ENCODE results near the gene CLIP1. TPM values are rescaled to one million over a fixed set of nuclear protein-coding genes. Genes with fewer than 3 reads are reported as not detected.
A peak's percentile ranks its signal among the peaks of the same experiment; 100 is the strongest.

Gene CLIP1
- total RNA-seq, 2 experiments from 2014 or later, result 52.0 to 54.9 TPM

GRCh38 chr12:122423258-122424165 is 1.0 kb upstream of the CLIP1 start:
- Histone ChIP-seq H3K9me3 (ENCODE audit: control insufficient read depth in 1 of 2, insufficient read depth in 1 of 2, low read length in 2 of 2) (no peaks in the 10 kb centered on the region), H3K27me3 (ENCODE audit: control insufficient read depth in 1 of 2, insufficient read depth in 2 of 2, low read length in 2 of 2) (no peaks in the 10 kb centered on the region), H3K27ac (ENCODE audit: low read depth in 1 of 2, low read length in 2 of 2) (no peak overlapping the region), H3K36me3 (ENCODE audit: insufficient read depth, low read length) (no peaks in the 10 kb centered on the region), H3K4me3 (ENCODE audit: low read length) (peak overlapping the region; percentile 78), H3K4me1 (ENCODE audit: insufficient read depth, low read length) (peaks cover 32% of the 10 kb centered on the region)
- CTCF ChIA-PET, result interaction anchor here (1.4 to 1.6 kb wide), 2 partner anchors 24 to 48 kb away, joined by 4 to 7 read pairs; no protein-coding TSS in a partner anchor
- Mint-ChIP-seq H3K27me3 (no peaks in the 10 kb centered on the region), H3K9me3 (no peaks in the 10 kb centered on the region), H3K4me3 (peak overlapping the region; percentile 96), H3K4me1 (ENCODE audit: low read depth) (peaks cover 29% of the 10 kb centered on the region), H3K36me3 (ENCODE audit: low read depth) (peaks cover 5% of the 10 kb centered on the region), H3K27ac (peak overlapping the region; percentile 86)
- intact Hi-C loops (cut with DNase I, micrococcal nuclease), result loop anchor here in 1 of 2 experiments (5.0 kb wide), 1 partner anchor 44 kb away; no protein-coding TSS in a partner anchor
- DNase-seq (peak in 2 of 14 experiments; percentile 26 to 34), ATAC-seq (ENCODE audit: poor library complexity) (no peak)
- no peak for TF ChIP-seq CTCF (IDR thresholded peaks at IDR 0.05)
- POLR2A ChIA-PET, result interaction anchor here (0.9 to 3.5 kb wide), 4 partner anchors 11 to 103 kb away, joined by 4 to 22 read pairs (median 14); partner anchors contain the start of genes KNTC1, RSRC2 and ZCCHC8

DNA sequence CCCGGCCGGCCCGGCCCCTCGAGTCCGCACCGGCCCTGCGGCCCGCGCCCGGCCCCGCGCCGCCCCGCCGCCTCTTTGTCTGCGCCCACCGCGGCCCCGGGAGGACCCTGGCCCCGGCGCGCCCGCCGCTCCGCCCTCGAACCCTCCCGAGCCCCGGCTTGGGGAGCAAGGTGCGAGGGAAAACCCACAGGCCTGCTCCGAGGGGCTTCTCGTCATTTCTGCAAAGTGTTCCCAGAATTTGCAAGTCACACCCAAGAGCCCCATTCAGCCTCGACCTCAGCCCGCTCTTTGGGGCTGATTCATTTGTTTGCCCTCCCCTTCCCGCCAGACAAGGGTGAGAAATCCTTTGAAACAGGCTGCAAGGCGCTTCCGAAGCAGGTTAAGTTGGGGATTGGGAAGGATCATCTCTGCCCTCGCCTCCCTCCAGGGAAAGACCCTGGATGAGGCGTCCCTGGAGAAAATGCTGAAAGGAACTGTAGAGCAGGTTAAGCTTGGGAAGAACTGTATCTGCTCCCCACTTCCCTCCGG is 325 bp upstream of the CLIP1 start:
- H3K36me3 Mint-ChIP-seq (ENCODE audit: low read depth), result peaks cover 7% of the 10 kb centered on the region
- H3K27me3 Mint-ChIP-seq, result no peaks in the 10 kb centered on the region
- H3K27ac Mint-ChIP-seq, result peak overlapping the region; percentile 86
- Histone ChIP-seq H3K36me3 (ENCODE audit: insufficient read depth, low read length) (no peaks in the 10 kb centered on the region), H3K9me3 (ENCODE audit: control insufficient read depth in 1 of 2, insufficient read depth in 1 of 2, low read length in 2 of 2) (no peaks in the 10 kb centered on the region), H3K4me1 (ENCODE audit: insufficient read depth, low read length) (peaks cover 32% of the 10 kb centered on the region), H3K27ac (ENCODE audit: low read depth in 1 of 2, low read length in 2 of 2) (no peak overlapping the region), H3K4me3 (ENCODE audit: low read length) (peak overlapping the region; percentile 78), H3K27me3 (ENCODE audit: control insufficient read depth in 1 of 2, insufficient read depth in 2 of 2, low read length in 2 of 2) (no peaks in the 10 kb centered on the region)
- H3K4me3 Mint-ChIP-seq, result peak overlapping the region; percentile 96
- intact Hi-C loops (cut with DNase I, micrococcal nuclease), result loop anchor here in 1 of 2 experiments (5.0 kb wide), 1 partner anchor 45 kb away; no protein-coding TSS in a partner anchor
- ChIA-PET POLR2A (interaction anchor here (1.0 to 3.5 kb wide), 6 partner anchors 10 to 104 kb away, joined by 3 to 22 read pairs (median 11); partner anchors contain the start of genes KNTC1, RSRC2 and ZCCHC8), CTCF (interaction anchor here (0.7 to 2.2 kb wide), 6 partner anchors 10 to 78 kb away, joined by 3 to 20 read pairs (median 8); partner anchors contain the start of gene ZCCHC8)
- DNase-seq (peak in 9 of 14 experiments; percentile 3 to 55 (median 17)), ATAC-seq (ENCODE audit: poor library complexity) (peak; percentile 19)
- peaks cover 34% of the 10 kb centered on the region for H3K4me1 Mint-ChIP-seq (ENCODE audit: low read depth)
- H3K9me3 Mint-ChIP-seq, result no peaks in the 10 kb centered on the region
- no peak for TF ChIP-seq CTCF (IDR thresholded peaks at IDR 0.05)

DNA sequence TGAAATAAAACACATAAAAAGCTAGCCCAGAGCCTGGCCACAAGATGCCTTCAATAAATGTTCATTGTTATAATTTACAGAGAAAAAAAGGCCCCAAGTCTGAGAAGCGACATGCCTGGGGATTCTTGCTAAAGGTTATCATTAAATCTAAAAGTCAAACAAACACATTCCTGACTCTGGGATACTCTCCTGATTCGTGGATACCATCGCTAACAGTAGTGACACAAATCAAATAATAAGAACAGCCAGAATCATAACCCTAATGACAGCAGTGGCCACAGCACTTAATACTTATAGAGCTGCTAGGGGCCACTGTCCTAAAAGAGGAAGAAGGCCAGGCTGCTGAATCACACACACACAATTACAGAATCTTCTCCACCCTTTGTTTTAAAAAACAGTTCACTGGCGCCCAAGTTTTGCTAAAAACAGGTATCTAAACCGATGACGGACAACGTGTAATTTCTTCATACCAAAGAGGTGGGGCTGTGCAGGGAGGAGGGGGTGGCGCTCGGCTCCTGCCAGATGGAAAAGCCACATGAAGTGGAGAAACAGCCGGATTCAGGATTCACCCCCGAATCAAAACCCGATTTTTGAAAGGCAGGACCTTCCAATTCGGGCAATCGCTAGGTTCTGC is 1.2 kb downstream of the CLIP1 start:
- POLR2A ChIA-PET, result interaction anchor here (0.6 to 3.5 kb wide), 10 partner anchors 8 to 352 kb away, joined by 3 to 22 read pairs (median 4); partner anchors contain the start of genes KNTC1, RSRC2 and ZCCHC8
- CTCF ChIA-PET, result interaction anchor here (0.8 to 2.2 kb wide), 5 partner anchors 9 to 80 kb away, joined by 3 to 20 read pairs (median 8); partner anchors contain the start of gene ZCCHC8
- H3K4me1 Mint-ChIP-seq (ENCODE audit: low read depth), result peaks cover 36% of the 10 kb centered on the region
- ATAC-seq (ENCODE audit: poor library complexity) (no peak), DNase-seq (peak in 6 of 14 experiments; percentile 6 to 40 (median 34))
- no peaks in the 10 kb centered on the region for H3K9me3 Mint-ChIP-seq
- Histone ChIP-seq H3K4me3 (ENCODE audit: low read length) (peak overlapping the region; percentile 85), H3K27ac (ENCODE audit: low read depth in 1 of 2, low read length in 2 of 2) (peak overlapping the region; percentile 50 to 62), H3K4me1 (ENCODE audit: insufficient read depth, low read length) (peaks cover 34% of the 10 kb centered on the region), H3K27me3 (ENCODE audit: control insufficient read depth in 1 of 2, insufficient read depth in 2 of 2, low read length in 2 of 2) (no peaks in the 10 kb centered on the region), H3K9me3 (ENCODE audit: control insufficient read depth in 1 of 2, insufficient read depth in 1 of 2, low read length in 2 of 2) (no peaks in the 10 kb centered on the region), H3K36me3 (ENCODE audit: insufficient read depth, low read length) (peaks cover 1% of the 10 kb centered on the region)
- no peak for TF ChIP-seq CTCF (IDR thresholded peaks at IDR 0.05)
- H3K4me3 Mint-ChIP-seq, result peak overlapping the region; percentile 93
- H3K27me3 Mint-ChIP-seq, result no peaks in the 10 kb centered on the region
- peaks cover 13% of the 10 kb centered on the region for H3K36me3 Mint-ChIP-seq (ENCODE audit: low read depth)
- H3K27ac Mint-ChIP-seq, result peak overlapping the region; percentile 85
- intact Hi-C loops (cut with DNase I, micrococcal nuclease), result loop anchor here (1.0 to 5.0 kb wide), 3 partner anchors 21 to 46 kb away; no protein-coding TSS in a partner anchor

Measured in CD4-positive, alpha-beta T cell (primary cell).